OCI-LY1 (cell line): ENCODE data around the gene SYNE2.

Experiments
- CTCF ChIP-seq: fragments of 200-600 bp; sonication (generic), shearing (Covaris generic); IDR thresholded peaks from 2 replicates; pipeline ENCODE4 v1.5.1; 2017; ENCODE audit warnings: mild to moderate bottlenecking, antibody characterized with exemption, low read length, moderate library complexity, mixed read lengths
- EZH2 ChIP-seq: fragments of 200-600 bp; sonication (generic), shearing (Covaris generic); IDR thresholded peaks from 2 replicates; pipeline ENCODE4 v1.8.0; 2017; ENCODE audit warnings: borderline replicate concordance, mixed run types, mild to moderate bottlenecking, antibody characterized with exemption, low read length, moderate library complexity, mixed read lengths

DNA sequence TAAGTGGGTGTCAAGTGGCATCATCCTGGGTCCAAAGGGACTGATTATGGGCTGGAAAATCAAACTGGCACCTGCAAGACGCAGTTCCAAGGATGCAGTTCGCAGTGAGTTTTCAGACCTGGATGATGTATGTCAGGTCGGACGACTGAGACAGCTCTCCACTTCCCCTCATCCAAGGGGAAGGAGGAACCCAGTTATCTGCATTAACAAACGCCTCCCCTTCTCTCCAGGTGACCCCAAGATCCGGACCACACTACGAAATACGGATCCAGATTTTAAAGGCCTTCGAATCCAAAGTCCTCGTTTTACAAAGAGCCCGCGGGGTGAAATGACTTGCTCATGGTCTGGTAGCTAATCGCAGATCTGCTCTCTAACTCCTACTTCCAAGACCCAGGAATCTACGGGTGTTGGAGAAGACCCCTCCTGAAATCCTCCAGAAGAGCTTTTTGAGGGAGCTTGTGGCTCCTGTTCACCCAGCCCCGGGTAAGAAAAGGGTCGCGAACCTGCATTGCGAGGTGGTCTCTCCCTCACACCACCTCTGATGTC, 460 bp upstream of the SYNE2 start:
- no peak for TF ChIP-seq CTCF
- TF ChIP-seq EZH2: no peak
